A549 (cell line): ENCODE data around the gene PTH2. TPM values are rescaled to one million over a fixed set of nuclear protein-coding genes. Genes with fewer than 3 reads are reported as not detected.
A peak's percentile ranks its signal among the peaks of the same experiment; 100 is the strongest.

ENCODE experiments used
- ATAC-seq, 2 experiments: fragments of 200-7000 bp in 1 of 2; fragments of >200 bp in 1 of 2; cut with Nextera tagmentation in 1 of 2; cut with Tn5 transposase in 1 of 2; 3 replicates each; pipeline versions ENCODE4 v1.8.0 to v1.9.1; 2018 to 2020; ENCODE audit warnings: mild to moderate bottlenecking in 1 of 2, moderate library complexity in 1 of 2
- CTCF ChIA-PET: fragments of 300-600 bp; sonication (Branson Sonifier 250); formaldehyde crosslinking; extraction: SDS; loops from one replicate; lab custom pipeline; 2021; ENCODE audit warnings: antibody characterized with exemption, inconsistent platforms; lab: Yijun Ruan, JAX
- POLR2A ChIA-PET: fragments of 350-600 bp; formaldehyde crosslinking; extraction: SDS; loops from one replicate; lab custom pipeline; 2021; ENCODE audit warnings: antibody characterized with exemption, inconsistent platforms; lab: Yijun Ruan, JAX
- DNase-seq, 2 experiments: peaks; one replicate each; pipeline versions ENCODE4 v3.0.0 to v3.0.0-alpha.2; 2011 to 2016; ENCODE audit warnings: low read depth in 1 of 2, low spot score in 1 of 2
- FAIRE-seq: peaks from 2 replicates; lab custom pipeline; 2011; peaks lifted over from hg19 to GRCh38; lab: Jason Lieb, UNC
- H3K27ac ChIP-seq, 2 experiments: fragments of >200 bp; sonication (Bioruptor Twin); formaldehyde crosslinking; 3 replicates each; pipeline ENCODE4 v1.5.1; 2016 to 2017
- H3K4me1 ChIP-seq: fragments of >200 bp; sonication (Bioruptor Twin); formaldehyde crosslinking; 3 replicates; pipeline ENCODE4 v1.6.1; 2016
- H3K4me2 ChIP-seq: fragments of >200 bp; sonication (Bioruptor Twin); formaldehyde crosslinking; 3 replicates; pipeline ENCODE4 v1.6.1; 2016
- H3K4me3 ChIP-seq: fragments of >200 bp; sonication (Bioruptor Twin); formaldehyde crosslinking; 3 replicates; pipeline ENCODE4 v1.5.1; 2016
- H3K9me3 ChIP-seq: fragments of >200 bp; sonication (Bioruptor Twin); formaldehyde crosslinking; 3 replicates; pipeline ENCODE4 v1.6.1; 2016
- CBX2 ChIP-seq: fragments of 200-600 bp; sonication (generic); IDR thresholded peaks from 2 replicates; pipeline ENCODE4 v1.6.1; 2016; ENCODE audit warnings: low read depth, mild to moderate bottlenecking, borderline replicate concordance
- CEBPB ChIP-seq, 2 experiments: fragments of >200 bp in 1 of 2; sonication (Bioruptor Twin) in 1 of 2; formaldehyde crosslinking in 1 of 2; IDR thresholded peaks; 2 replicates each; pipeline ENCODE4 v1.6.1; 2012 to 2016
- CHD4 ChIP-seq: fragments of 200-600 bp; sonication (generic); IDR thresholded peaks from 2 replicates; pipeline ENCODE4 v1.6.1; 2016; ENCODE audit warnings: antibody characterized with exemption, mild to moderate bottlenecking, borderline replicate concordance
- EHMT2 ChIP-seq: fragments of 200-600 bp; sonication (generic); IDR thresholded peaks from 2 replicates; pipeline ENCODE4 v1.6.1; 2016; ENCODE audit warnings: antibody characterized with exemption, low read depth, mild to moderate bottlenecking, moderate library complexity
- ESRRA ChIP-seq: fragments of 150-350 bp; IDR thresholded peaks from 2 replicates; pipeline ENCODE4 v1.6.1; 2014; ENCODE audit warnings: mild to moderate bottlenecking, low read length, borderline replicate concordance
- FOSB ChIP-seq: fragments of 250-450 bp; sonication (Bioruptor Pico); IDR thresholded peaks from 2 replicates; pipeline ENCODE4 v1.5.0; 2020; ENCODE audit warnings: mild to moderate bottlenecking, moderate library complexity
- GATA3 ChIP-seq: IDR thresholded peaks from 2 replicates; pipeline ENCODE4 v1.6.1; 2012; ENCODE audit warnings: borderline replicate concordance
- HOXA7 ChIP-seq: fragments of 250-450 bp; sonication (Bioruptor Pico); IDR thresholded peaks from 2 replicates; pipeline ENCODE4 v1.5.0; 2020; ENCODE audit warnings: mild to moderate bottlenecking, moderate library complexity
- JUN ChIP-seq, 2 experiments: fragments of >200 bp; sonication (Bioruptor Twin); formaldehyde crosslinking; IDR thresholded peaks; 2 replicates in 1 of 2; 3 replicates in 1 of 2; pipeline ENCODE4 v1.6.1; 2016 to 2017
- MAZ ChIP-seq: fragments of 150-350 bp; IDR thresholded peaks from 2 replicates; pipeline ENCODE4 v1.6.1; 2014; ENCODE audit warnings: antibody characterized with exemption, low read depth, low read length, borderline replicate concordance
- PHF8 ChIP-seq: fragments of 200-600 bp; sonication (generic); IDR thresholded peaks from 2 replicates; pipeline ENCODE4 v1.6.1; 2016; ENCODE audit warnings: low read depth, mild to moderate bottlenecking, antibody characterized with exemption, moderate library complexity, borderline replicate concordance
- POLR2A ChIP-seq: IDR thresholded peaks from 2 replicates; pipeline ENCODE4 v1.6.1; 2012; ENCODE audit warnings: mild to moderate bottlenecking, low read length
- REST ChIP-seq: fragments of 200-600 bp; sonication (generic); IDR thresholded peaks from 2 replicates; pipeline ENCODE4 v1.6.1; 2016; ENCODE audit warnings: antibody characterized with exemption, mild to moderate bottlenecking, moderate library complexity
- SREBF2 ChIP-seq: fragments of 450-650 bp; IDR thresholded peaks from 2 replicates; pipeline ENCODE4 v1.6.1; 2014; ENCODE audit warnings: mild to moderate bottlenecking, moderate library complexity
- TP53 ChIP-seq: fragments of 250-450 bp; sonication (Bioruptor Pico); IDR thresholded peaks from 2 replicates; pipeline ENCODE4 v1.5.0; 2021; ENCODE audit warnings: mild to moderate bottlenecking, moderate library complexity
- ZC3H11A ChIP-seq: fragments of 450-650 bp; IDR thresholded peaks from 2 replicates; pipeline ENCODE4 v1.6.1; 2014; ENCODE audit warnings: antibody characterized with exemption, mild to moderate bottlenecking
- ZSCAN20 ChIP-seq: fragments of 250-450 bp; sonication (Bioruptor Pico); IDR thresholded peaks from 2 replicates; pipeline ENCODE4 v1.8.0; 2022; ENCODE audit warnings: mild to moderate bottlenecking, moderate library complexity
- WGBS: methylation state at CpG from one replicate; pipeline ENCODE4 v1.1.6; 2017; ENCODE audit errors: missing lambda C conversion rate; 5-methylcytosine and 5-hydroxymethylcytosine counted together
- polyA minus RNA-seq: library from RNA; depleted of rRNA, polyadenylated mRNA; stranded (reverse); fragments of >200 nt; gene quantifications from 2 replicates; pipeline ENCODE4 v1.2.3, GENCODE V29; 2011; rRNA and poly(A)+ RNA removed
- polyA plus RNA-seq, 4 experiments: library from polyadenylated mRNA; depleted of rRNA in 3 of 4; stranded (reverse); fragments of >200 nt; fragmentation: RNase III in 1 of 4; extraction: RNeasy Plus Mini Kit Qiagen cat#74134 plus additional on column Dnase treatment in 1 of 4; gene quantifications; 2 replicates in 3 of 4; 3 replicates in 1 of 4; pipeline ENCODE4 v1.2.3, GENCODE V29; 2011 to 2017
- TF ChIP-seq, protein P1 (sequence below): IDR thresholded peaks from 2 replicates; pipeline ENCODE4 v1.6.1; 2012; ENCODE audit warnings: low read depth, borderline replicate concordance
- TF ChIP-seq, protein P2 (sequence below): fragments of 250-450 bp; sonication (Bioruptor Pico); IDR thresholded peaks from 2 replicates; pipeline ENCODE4 v1.5.0; 2021; ENCODE audit warnings: mild to moderate bottlenecking, moderate library complexity, borderline replicate concordance
- TF ChIP-seq, protein P3 (sequence below): fragments of >200 bp; sonication (Bioruptor Twin); formaldehyde crosslinking; IDR thresholded peaks from 2 replicates; pipeline ENCODE4 v1.6.1; 2016
- TF ChIP-seq, protein P4 (sequence below): fragments of 250-450 bp; sonication (Bioruptor Pico); IDR thresholded peaks from 2 replicates; pipeline ENCODE4 v1.5.0; 2020; ENCODE audit warnings: low read depth, mild to moderate bottlenecking, moderate library complexity

Gene PTH2
- polyA plus RNA-seq (2011; rRNA removed) (not detected in 2 replicates), polyA plus RNA-seq (2017; fragmentation: RNase III; extraction: RNeasy Plus Mini Kit Qiagen cat#74134 plus additional on column Dnase treatment) (not detected in 3 replicates), polyA minus RNA-seq (not detected in 2 replicates)
- not detected in 2 replicates for polyA plus RNA-seq (2012; cell fraction: cytosol; rRNA removed)
- polyA plus RNA-seq (2012; cell fraction: nucleus; rRNA removed): not detected in 2 replicates

GRCh38 chr19:49423071-49423984, at the start of gene PTH2:
TSS of gene PTH2 (minus strand) at chr19:49423441. CDS start at chr19:49423339, 102 bp downstream.
- H3K27ac ChIP-seq: peak within 1 kb of the TSS; percentile 27 to 79; a peak in 5 of 6 replicates
- ATAC-seq: no peak
- peaks cover 34% of the 10 kb centered on the region for H3K4me1 ChIP-seq
- CTCF ChIA-PET: interaction anchor here (0.9 to 13.8 kb wide), 7 partner anchors 8 to 197 kb away, joined by 3 to 141 read pairs (median 7); partner anchors contain the start of gene PIH1D1
- peak within 1 kb of the TSS; percentile 88 for H3K4me2 ChIP-seq
- DNase-seq: no peak
- no peak for FAIRE-seq
- no peak for TF ChIP-seq CEBPB (IDR thresholded peaks at IDR 0.05)
- TF ChIP-seq ZSCAN20 (CRISPR knock-in tag): no peak
- no peak for TF ChIP-seq JUN (IDR thresholded peaks at IDR 0.05)
- no peak for TF ChIP-seq ESRRA
- TF ChIP-seq SREBF2: no peak
- H3K9me3 ChIP-seq: no peaks in the 10 kb centered on the region
- POLR2A ChIA-PET: no interaction called here
- H3K4me3 ChIP-seq: peak within 1 kb of the TSS; percentile 38
- WGBS: 40% methylated on average over 25 of the region's 42 CpGs

DNA sequence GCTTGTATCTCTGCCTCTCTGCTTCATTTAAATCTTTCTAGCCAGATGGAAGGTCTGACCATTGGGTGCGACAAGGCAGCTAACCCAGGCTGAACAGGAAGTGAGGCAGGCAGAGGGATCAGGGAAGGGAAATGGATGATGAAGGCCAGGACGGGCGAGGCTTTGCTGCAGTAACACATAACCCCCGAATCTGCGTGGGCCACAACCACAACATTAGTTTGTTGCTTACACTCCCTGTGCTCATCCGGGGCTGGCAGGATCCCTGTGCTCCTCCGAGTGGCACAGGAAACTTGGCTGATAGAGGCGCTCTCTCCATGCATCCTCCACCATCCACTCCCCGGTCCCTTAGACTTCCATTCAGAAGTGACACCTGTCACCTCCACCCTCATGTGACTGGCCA, 49.7 kb upstream of the PTH2 start:
- ChIA-PET POLR2A (interaction anchor here (1.7 kb wide), 1 partner anchor 20 kb away, joined by 8 read pairs; the partner anchor contains the start of gene ALDH16A1), CTCF (interaction anchor here (0.8 to 5.5 kb wide), 29 partner anchors 8 to 465 kb away, joined by 3 to 87 read pairs (median 5); partner anchors contain the start of genes ALDH16A1, PIH1D1, PRRG2 and RPL13A)
- Histone ChIP-seq H3K4me2 (no peak overlapping the region), H3K4me1 (peaks cover 24% of the 10 kb centered on the region), H3K9me3 (no peaks in the 10 kb centered on the region), H3K27ac (no peak overlapping the region), H3K4me3 (no peak overlapping the region)
- no peak for FAIRE-seq
- no peak for TF ChIP-seq GATA3
- TF ChIP-seq POLR2A: 0 out of 2 replicates have a peak, but pooled peaks have one; percentile 11
- WGBS: 83% methylated on average over 9 of the region's 9 CpGs
- no peak for ATAC-seq
- DNase-seq: no peak

DNA sequence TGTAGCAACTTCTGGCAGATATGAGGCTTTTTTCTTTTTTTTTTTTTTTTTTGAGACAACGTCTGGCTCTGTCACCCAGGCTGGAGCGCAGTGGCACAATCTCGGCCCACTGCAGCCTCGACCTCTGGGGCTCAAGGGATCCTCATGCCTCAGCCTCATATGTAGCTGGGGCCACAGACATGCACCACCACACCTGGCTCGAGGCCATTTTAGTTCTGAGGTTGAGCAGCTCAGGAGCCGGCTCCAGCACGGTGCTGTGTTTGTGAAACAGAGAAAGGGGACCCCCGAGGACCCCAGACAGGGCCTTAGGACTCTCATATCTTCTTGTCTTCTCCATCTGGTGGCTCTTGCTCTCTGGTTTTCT, 47.4 kb upstream of the PTH2 start:
- ChIA-PET POLR2A (interaction anchor here (0.6 to 3.5 kb wide), 4 partner anchors 8 to 170 kb away, joined by 4 to 11 read pairs (median 4); partner anchors contain the start of genes ALDH16A1, RPL13A and RRAS), CTCF (interaction anchor here (0.5 to 5.5 kb wide), 14 partner anchors 8 to 1194 kb away, joined by 3 to 87 read pairs (median 3); partner anchors contain the start of genes ALDH16A1 and PIH1D1)

More for the DNA sequence above, 47.4 kb upstream of the PTH2 start:
- no peaks in the 10 kb centered on the region for H3K9me3 ChIP-seq
- no peak overlapping the region for H3K4me3 ChIP-seq
- H3K4me2 ChIP-seq: no peak overlapping the region
- TF ChIP-seq HOXA7 (CRISPR knock-in tag) (no peak), FOSB (CRISPR knock-in tag) (no peak), CEBPB (IDR thresholded peaks at IDR 0.05) (no peak), EHMT2 (no peak), CBX2 (no peak), CHD4 (no peak), POLR2A (no peak), TP53 (CRISPR knock-in tag) (no peak), ZC3H11A (no peak), REST (no peak), MAZ (no peak), PHF8 (no peak)
- TF ChIP-seq, protein P1, sequence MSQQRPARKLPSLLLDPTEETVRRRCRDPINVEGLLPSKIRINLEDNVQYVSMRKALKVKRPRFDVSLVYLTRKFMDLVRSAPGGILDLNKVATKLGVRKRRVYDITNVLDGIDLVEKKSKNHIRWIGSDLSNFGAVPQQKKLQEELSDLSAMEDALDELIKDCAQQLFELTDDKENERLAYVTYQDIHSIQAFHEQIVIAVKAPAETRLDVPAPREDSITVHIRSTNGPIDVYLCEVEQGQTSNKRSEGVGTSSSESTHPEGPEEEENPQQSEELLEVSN: no peak
- TF ChIP-seq, protein P2, sequence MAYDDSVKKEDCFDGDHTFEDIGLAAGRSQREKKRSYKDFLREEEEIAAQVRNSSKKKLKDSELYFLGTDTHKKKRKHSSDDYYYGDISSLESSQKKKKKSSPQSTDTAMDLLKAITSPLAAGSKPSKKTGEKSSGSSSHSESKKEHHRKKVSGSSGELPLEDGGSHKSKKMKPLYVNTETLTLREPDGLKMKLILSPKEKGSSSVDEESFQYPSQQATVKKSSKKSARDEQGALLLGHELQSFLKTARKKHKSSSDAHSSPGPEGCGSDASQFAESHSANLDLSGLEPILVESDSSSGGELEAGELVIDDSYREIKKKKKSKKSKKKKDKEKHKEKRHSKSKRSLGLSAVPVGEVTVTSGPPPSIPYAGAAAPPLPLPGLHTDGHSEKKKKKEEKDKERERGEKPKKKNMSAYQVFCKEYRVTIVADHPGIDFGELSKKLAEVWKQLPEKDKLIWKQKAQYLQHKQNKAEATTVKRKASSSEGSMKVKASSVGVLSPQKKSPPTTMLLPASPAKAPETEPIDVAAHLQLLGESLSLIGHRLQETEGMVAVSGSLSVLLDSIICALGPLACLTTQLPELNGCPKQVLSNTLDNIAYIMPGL: no peak
- TF ChIP-seq, protein P3, sequence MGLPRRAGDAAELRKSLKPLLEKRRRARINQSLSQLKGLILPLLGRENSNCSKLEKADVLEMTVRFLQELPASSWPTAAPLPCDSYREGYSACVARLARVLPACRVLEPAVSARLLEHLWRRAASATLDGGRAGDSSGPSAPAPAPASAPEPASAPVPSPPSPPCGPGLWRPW: no peak
- TF ChIP-seq, protein P4, sequence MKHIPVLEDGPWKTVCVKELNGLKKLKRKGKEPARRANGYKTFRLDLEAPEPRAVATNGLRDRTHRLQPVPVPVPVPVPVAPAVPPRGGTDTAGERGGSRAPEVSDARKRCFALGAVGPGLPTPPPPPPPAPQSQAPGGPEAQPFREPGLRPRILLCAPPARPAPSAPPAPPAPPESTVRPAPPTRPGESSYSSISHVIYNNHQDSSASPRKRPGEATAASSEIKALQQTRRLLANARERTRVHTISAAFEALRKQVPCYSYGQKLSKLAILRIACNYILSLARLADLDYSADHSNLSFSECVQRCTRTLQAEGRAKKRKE (CRISPR knock-in tag): no peak
- TF ChIP-seq, all 56 proteins: peak for 0
- ATAC-seq (no peak), FAIRE-seq (no peak), DNase-seq (no peak)
- H3K4me1 ChIP-seq: peaks cover 12% of the 10 kb centered on the region
- whole genome bisulfite sequencing: 81% methylated on average over 8 of the region's 8 CpGs
- H3K27ac ChIP-seq: no peak overlapping the region
